Ramos (cell line): ENCODE data around the gene MAS1L.
"Not testable (repeated sequence)": the region's sequence is repeated elsewhere in the genome, so short reads cannot be mapped to it uniquely, and the experiment has no call there.

Experiments
- in situ Hi-C: fragments of 300-500 bp; cut with MboI; formaldehyde crosslinking; loops from one replicate; pipeline ENCODE4 v1.14.3; 2022; ENCODE audit warnings: low sequenced_read_pairs; ENCODE audit not compliant: unreplicated experiment

Gene MAS1L

DNA sequence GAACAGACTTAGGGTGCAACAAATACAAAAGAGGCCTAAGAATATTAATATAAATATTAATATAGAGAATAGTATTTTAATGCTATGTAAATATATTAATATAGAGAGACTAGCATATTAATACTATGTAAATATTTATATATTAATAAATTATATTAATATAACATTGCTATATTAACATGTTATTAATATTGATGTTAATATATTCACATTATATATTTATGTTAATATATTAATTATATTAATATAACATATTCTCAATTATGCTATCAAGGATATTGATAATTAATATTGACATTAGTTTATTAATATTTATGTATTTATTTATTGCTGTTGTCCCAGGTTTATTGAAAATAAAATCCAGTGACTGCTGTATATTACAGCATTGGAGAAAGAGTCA, 1.1 kb upstream of the MAS1L start:
- in situ Hi-C loops: no loop called here

DNA sequence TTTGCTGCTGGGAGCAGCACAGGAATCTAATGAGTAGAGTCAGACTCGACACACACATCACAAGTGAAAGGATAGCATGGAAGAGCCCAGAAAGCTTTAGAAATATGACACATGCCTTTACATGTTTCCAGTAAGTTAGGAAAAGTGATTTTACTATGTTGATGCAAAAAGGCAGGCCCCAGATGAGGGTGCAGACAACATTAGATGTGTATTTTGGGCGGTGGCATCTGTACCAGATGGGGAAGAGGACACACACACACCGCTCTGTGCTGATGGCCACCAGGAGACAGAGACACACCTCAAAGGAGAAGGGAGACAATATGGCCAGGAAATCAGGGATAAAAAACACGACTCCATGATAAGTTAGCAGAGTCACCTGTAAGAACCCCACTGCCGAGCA, 625 bp downstream of the MAS1L start:
- in situ Hi-C loops: no loop called here

DNA sequence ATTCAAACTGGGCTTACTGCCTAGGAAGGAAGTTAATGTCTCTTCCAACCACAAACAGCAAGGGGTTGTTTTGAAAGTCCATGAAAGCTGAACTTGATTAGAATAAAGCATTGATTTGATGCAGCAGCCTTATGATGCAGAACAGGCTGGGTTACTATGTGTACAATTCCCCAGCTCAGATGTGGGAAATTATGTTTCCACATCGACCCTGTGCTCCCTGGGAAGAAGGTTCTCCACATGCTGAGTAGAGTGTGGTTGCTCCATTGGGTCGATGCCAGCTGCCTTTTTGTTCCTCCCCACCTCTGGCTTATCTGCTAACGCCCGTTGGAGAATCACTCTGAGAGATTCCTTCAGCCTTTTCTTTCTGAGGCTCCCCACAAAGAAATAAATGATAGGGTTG, 1.2 kb downstream of the MAS1L start:
- in situ Hi-C loops: no loop called here

DNA sequence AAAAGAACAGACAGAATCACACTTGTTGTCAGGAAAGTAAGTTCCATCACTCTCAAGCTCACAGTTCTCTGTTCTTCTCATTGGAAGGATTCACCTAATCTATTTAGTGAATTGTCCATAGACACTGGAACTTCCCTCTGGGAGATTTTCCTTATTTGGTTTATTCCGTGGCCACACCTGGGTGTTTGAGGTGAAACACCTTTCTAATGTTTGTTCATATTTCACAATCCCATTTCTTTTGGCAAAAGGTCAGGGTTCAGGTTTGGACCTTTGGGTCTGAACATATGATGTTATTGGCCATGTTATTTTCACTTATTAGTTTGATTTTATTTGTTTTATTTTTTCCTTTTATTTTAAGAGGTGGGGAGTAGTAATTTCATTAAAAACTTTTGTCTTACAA, 4.0 kb downstream of the MAS1L start:
- in situ Hi-C loops: no loop called here

DNA sequence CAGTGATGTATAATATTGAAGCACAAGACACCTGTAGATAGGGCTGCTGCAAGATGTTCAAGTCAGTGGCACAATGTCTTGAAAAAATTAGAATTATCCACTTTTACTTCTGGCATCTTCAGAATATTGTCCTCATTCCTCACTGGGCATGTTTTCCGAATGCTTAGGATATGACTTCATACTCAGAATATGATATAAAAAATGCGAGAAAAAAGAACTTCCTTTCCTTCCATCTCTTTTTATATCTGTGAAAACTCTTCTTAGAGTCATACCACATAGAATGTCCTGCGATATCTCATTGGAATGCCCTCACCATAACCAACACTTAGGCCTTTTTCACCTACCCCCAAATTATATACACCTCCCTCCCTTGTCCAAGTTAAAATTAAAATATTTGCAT, 4.6 kb downstream of the MAS1L start:
- in situ Hi-C loops: no loop called here

DNA sequence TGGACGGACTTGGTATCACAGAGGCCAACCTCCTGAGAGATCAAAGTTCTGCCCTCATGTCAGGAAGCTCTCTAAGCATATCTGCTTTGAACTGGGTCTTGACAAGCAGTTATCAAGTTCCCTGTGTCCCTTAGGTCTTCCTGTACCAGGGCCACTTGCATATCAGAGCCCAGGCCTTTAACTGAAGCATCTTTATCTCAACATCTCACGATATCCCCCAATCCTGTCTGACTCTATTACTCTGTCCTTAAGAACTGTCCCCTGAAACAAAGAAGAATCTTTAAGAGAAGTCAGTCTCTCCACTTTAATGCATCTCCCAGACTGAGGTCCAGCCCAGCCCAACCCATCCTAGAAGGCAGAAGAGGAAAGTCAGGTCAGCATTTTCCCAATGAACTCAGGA, 8.2 kb downstream of the MAS1L start:
- in situ Hi-C loops: no loop called here

DNA sequence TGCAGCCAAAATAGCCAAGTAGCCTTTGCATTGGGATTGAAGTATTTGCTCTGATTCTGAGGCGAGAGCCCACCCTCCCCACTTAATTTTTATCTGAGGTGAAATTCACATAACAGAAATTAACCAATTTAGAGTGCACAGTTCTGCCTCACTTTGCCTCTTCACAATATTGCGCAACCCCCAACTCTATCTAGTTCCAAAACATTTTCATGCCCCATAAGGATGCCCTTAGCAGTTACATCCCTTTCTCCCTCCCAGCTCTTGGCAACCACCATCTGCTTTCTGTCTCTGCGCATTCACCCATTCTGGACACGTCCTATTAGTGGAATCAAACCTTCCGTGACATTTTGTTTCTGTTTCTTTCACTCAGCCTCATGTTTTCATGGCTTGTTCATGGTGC, 9.0 kb downstream of the MAS1L start:
- in situ Hi-C loops: no loop called here

DNA sequence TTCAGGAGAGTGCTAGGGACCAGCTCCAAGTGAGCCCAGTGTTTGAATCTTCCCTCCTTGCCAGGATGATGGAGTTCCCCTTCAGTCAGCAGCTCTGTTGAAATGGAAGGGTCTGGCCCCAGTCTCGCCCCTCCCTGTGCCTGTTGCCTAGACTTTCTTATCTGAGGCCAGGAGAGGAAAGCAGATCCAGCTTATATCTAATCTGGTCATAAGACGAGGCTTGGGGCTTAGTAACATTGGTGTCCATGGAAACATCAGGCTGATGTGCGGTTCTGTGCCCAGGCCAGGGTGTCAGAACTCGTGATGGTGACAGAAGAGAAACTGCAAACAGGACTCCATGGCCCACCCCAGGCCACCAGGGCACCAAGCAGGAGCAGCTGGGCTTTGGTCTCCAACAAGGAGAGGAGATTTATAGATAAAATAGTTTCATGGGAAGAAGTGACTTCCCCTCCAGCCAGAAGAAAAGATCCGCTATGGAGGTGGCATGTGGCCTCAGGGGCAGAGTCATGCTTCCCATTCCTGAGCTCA, 9.8 kb downstream of the MAS1L start:
- in situ Hi-C loops: no loop called here

DNA sequence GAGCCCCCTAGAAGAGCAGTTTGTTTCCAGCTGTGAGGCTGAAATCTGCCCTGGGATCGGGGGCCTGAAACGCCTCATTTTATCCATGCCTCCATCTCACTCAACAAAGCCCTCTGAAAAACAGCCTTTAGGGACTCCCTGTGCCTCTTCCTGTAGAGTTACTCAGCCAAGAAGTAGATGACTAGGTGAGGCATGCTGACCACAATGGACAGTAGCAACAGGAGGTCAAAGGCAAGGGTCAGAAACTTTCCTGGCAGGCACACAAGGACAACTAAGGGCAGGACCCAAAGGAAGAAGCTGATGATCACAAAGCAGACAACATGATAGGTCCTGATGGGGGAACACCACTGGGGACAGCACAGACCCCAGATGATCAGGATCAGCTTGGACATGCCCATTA, 12.8 kb downstream of the MAS1L start:
- in situ Hi-C loops: no loop called here

DNA sequence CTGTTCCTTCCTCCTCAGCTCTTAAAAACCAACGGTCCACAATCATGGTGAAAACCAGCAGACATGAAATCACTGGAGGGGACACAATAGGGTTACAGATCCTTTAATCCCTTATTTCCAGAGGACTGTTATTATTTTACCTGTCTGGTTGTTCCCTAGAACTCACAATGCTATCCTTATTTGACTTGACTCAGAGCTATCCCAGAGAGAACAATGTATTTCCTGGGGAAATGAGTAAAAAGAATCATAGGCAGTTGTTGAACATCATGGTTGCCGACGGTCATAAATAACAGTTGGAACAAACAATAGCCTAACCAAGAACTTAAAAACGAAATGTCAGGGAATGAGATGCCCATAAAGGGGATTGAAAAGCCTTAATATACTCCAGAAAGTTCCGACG, 21.5 kb downstream of the MAS1L start:
- in situ Hi-C loops: no loop called here

DNA sequence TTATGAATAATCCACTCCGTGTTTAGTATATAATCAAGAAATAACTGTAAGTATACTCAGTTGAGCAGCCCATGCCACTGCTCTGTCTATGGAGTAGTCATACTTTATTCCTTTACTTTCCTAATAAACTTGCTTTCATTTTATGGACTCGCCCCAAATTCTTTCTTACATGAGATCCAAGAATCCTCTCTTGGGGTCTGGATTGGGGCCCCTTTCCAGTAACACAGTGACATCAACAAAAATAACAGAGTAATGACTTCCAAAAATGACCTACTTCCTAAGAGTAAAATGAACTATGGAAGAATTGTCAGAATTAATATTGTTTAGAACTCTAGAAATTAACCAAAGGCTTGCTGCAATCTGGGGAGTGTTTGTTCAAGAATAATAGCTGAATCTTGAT, 22.0 kb downstream of the MAS1L start:
- in situ Hi-C loops: no loop called here

DNA sequence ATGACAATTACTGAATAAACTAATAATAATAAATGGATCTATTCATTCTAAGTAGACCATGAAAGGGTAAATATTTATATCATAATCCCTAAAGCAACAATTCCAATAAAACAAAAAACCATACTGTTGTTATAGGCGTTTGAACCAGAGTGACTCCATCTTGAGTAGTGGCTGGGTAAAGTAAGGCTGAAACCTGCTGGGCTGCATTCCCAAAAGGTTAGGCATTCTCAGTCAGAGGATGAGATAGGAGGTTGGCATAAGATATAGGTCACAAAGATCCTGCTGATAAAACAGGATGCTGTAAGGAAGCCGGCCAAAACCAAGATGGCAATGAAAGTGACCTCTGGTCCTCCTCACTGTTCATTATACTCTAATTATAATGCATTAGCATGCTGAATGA, 22.5 kb downstream of the MAS1L start:
- in situ Hi-C loops: no loop called here

DNA sequence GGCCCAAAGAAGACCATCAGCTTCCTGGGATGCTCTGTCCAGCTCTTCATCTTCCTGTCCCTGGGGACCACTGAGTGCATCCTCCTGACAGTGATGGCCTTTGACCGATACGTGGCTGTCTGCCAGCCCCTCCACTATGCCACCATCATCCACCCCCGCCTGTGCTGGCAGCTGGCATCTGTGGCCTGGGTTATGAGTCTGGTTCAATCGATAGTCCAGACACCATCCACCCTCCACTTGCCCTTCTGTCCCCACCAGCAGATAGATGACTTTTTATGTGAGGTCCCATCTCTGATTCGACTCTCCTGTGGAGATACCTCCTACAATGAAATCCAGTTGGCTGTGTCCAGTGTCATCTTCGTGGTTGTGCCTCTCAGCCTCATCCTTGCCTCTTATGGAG, 25.7 kb downstream of the MAS1L start:
- in situ Hi-C loops: no loop called here

DNA sequence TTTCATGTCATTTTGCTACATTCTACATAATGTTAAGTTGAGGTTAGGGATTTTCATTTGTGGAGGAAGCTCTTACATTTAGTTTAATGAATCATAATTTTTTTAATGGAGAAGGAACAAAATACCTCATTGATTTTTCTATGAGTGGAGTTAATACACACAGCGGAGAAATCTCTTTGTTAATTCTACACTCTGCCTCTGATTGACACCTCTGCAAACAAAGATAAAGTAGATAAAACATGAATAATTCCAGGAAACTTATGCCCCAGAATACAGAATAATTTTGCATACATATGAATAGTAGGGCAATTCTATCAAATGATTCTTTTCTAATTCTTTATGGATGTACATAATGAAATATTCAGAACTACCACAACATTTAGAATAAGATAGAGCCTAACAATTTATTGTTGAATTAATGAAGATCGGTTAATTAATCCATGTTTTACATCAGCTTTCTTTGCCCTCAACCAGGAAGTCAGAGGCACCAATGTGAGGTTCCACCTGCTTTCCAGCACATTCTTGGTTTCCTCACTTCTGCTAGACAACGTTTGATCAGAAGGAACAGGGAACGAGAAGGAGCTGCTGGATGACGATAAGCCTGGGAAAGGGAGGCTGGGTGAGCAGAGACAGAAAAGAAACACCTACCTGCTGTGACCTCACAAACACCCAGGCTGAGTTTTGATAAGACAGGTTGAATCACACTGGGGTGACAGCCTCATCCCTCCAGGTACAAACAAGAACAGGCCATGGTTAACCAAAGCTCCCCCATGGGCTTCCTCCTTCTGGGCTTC, 26.5 kb downstream of the MAS1L start:
- in situ Hi-C loops: no loop called here

DNA sequence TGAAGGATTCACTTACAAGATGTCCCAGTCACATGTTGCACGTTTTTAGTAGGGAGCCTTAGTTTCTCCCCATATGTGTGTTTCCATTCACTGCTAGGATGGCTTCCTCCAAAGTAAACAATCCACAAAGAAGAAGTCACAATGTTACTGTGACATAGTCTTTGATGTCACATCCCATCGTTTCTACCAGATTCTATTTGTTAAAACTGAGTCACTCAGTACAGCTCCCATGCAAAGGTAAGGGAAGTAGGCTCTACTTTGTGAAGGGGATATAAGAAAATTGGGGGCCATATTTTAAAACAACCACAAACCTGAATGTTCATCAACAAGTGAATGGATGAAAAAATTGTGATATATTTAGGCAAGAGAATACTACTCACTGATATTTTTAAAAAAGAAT, 30.8 kb downstream of the MAS1L start, which contains the start of the genes OR11A1 and OR2H1:
Gene OR11A1 (minus strand): TSS at position 101 of the 400 bp plus-strand sequence. CDS start 29,430 bp downstream, outside the sequence.
Gene OR2H1 (plus strand): TSS at position 185 of the 400 bp plus-strand sequence. CDS start 4,615 bp downstream, outside the sequence.
- in situ Hi-C loops: no loop called here

DNA sequence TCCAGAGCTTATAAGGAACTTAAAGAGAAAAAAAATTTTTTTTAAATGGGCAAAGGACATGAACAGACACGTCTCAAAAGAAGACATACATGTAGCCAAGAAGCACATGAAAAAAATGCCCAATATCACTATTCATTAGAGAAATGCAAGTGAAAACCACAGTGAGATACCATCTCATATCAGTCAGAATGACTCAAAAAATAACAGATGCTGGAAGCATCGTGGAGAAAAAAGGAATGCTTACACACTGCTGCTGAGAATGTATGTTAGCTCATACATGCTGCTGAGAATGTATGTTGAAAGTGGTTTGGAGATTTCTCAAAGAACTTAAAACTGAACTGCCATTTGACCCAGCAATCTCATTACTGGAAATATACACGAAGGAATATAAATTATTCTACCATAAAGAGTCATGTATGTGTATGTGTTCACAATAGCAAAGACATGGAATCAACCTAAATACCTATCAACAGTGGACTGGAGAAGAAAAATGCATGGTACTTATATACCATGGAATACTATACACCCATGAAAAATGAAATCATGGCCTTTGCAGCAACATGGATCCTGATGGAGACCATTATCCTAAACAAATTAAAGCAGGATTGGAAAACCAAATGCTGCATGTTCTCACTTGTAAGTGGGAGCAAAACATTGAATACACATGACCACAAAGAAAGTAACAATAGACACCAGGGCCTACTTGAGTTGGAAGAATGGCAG, 36.1 kb downstream of the MAS1L start:
- in situ Hi-C loops: no loop called here

DNA sequence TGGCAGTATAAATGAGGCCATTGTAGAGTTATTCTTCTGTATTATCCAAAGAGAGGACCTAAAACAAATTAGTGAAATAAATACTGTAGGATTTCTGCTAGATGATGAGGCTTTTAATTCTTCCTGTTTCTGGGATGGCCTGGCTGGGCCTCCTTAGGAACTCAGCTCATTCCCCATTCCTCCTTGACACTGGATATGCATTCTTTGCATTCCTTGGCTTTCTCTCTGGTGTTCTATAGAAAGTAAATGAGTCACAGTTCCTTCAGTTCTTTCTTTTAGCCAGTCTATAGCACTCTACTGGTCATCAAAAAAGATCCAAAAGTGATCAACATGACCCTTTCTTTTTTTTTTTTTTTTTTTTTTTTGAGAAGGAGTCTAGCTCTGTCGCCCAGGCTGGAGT, 40.1 kb downstream of the MAS1L start:
- in situ Hi-C loops: no loop called here

DNA sequence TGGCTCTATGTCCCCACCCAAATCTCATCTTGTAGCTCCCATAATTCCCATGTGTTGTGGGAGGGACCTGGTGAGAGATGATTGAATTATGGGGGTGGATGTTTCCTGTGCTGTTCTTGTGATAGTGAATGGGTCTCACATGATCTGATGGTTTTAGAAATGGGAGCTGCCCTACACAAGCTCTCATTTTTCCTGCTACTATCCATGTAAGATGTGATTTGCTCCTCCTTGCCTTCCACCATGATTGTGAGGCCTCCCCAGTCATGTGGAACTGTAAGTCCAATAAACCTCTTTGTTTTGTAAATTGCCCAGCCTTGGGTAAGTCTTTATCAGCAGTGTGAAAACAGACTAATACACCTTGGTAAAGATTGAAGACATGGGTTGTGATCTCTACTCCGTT, 43.7 kb downstream of the MAS1L start:
- in situ Hi-C loops: not testable (repeated sequence)

DNA sequence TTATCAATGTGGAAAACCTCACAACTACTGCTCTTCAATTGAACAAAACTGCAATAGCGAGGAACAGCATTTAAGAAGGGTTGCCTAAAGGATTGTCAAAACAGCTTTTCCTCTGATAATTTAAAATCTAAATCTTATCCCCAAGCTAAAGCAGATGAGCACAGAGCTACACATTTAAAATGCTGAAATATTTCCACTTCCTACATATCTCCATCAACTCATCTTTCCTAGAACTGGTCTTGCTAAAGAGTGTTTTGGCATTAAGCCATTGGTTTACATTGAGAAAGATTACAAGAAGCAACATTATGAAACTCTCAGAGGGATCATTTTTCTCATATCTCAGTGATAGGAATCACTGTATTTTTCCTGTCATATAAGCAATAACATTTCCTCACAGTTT, 45.0 kb downstream of the MAS1L start:
- in situ Hi-C loops: no loop called here

DNA sequence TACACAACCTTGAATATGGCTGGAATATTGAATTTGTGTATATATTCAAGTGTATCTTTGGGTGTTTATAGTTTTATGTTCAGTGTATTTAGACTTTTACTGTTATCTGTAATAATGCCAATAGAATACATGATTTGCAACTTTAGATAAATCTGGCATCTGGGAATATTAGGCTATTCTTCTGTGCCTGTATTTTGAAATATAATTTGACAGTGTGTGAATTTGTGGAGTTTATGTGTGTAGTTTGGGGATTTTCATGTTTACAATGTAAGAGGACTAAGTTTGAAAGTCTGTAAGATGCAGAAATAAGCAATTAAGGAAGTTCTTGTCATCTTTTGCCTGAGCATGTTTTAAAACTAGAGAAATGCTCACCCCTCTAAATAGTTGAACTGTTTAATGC, 48.8 kb downstream of the MAS1L start, which contains the start of gene OR10C1:
Gene OR10C1 (plus strand): TSS at position 301 of the 400 bp plus-strand sequence. CDS start 710 bp downstream, outside the sequence.
- in situ Hi-C loops: no loop called here

DNA sequence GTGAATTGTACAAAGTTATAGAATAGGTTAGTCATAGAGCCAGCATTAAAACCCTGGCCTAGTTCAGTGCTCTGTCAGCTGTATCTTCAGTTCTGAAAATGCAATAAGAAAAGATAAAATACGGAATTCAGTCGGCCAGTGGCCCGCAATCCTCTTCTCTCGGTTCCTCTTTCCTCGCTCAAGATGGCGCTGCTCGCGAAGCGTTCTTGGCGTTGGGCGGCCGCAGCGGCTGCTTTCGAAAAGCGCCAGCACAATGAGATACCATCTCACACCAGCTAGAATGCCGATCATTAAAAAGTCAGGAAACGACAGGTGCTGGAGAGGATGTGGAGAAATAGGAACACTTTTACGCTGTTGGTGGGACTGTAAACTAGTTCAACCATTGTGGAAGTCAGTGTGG, 51.0 kb downstream of the MAS1L start:
- in situ Hi-C loops: not testable (repeated sequence)
